Measurements from ENCODE around the gene HS3ST5.
"Not testable (repeated sequence)": the region's sequence is repeated elsewhere in the genome, so short reads cannot be mapped to it uniquely, and the experiment has no call there.

DNA sequence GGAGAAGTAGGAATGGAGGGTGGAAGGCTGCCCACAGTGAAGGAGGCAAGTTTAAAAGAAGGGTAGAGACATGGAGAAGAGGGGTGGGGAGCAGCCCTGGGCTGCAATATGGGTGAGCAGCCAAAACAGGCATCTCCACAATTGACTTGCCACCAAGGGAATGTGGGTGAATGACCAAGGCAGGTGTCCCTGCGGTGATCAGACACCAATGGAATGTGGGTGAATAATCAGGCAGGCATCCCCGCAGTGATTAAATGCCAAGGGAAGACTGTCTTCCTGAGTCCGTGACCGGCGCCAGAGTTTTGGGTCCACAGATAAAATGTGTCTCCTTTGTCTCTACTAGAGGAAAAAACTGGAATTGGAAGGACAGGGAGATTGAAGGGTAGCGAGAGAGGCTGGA, 325.7 kb downstream of the HS3ST5 start:
- TF ChIP-seq, protein P1, sequence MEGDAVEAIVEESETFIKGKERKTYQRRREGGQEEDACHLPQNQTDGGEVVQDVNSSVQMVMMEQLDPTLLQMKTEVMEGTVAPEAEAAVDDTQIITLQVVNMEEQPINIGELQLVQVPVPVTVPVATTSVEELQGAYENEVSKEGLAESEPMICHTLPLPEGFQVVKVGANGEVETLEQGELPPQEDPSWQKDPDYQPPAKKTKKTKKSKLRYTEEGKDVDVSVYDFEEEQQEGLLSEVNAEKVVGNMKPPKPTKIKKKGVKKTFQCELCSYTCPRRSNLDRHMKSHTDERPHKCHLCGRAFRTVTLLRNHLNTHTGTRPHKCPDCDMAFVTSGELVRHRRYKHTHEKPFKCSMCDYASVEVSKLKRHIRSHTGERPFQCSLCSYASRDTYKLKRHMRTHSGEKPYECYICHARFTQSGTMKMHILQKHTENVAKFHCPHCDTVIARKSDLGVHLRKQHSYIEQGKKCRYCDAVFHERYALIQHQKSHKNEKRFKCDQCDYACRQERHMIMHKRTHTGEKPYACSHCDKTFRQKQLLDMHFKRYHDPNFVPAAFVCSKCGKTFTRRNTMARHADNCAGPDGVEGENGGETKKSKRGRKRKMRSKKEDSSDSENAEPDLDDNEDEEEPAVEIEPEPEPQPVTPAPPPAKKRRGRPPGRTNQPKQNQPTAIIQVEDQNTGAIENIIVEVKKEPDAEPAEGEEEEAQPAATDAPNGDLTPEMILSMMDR (IDR thresholded peaks at IDR 0.05) = not testable (repeated sequence)
- TF ChIP-seq POLR2A (IDR thresholded peaks at IDR 0.05) = not testable (repeated sequence)
